ENCODE measurements around the gene MARCHF11. TPM values are rescaled to one million over a fixed set of nuclear protein-coding genes. Genes with fewer than 3 reads are reported as not detected.

The MARCHF11 gene
- total RNA-seq, 1 experiment from 2014 or later = 0.37 TPM

GRCh38 chr5:16034319-16035001, 145.1 kb downstream of the MARCHF11 start:
- no peaks in the 10 kb centered on the region for H3K9me3 ChIP-seq (ENCODE audit: control insufficient read depth, low read depth, low read length)
- no peak overlapping the region for H3K27ac Mint-ChIP-seq
- H2AK5ac ChIP-seq (ENCODE audit: insufficient read length, low read length) = no peak overlapping the region
- H2BK5ac ChIP-seq (ENCODE audit: insufficient read length, low read length) = no peak overlapping the region
- H3K27ac ChIP-seq (ENCODE audit: insufficient read length, low read depth, low read length) = no peak overlapping the region
- no peak overlapping the region for H2AFZ ChIP-seq (ENCODE audit: low read length)
- no peaks in the 10 kb centered on the region for H3K27me3 Mint-ChIP-seq (ENCODE audit: low read depth)
- H3K9ac ChIP-seq (ENCODE audit: extremely low read depth, insufficient read length, low read length) = no peak overlapping the region
- no peak overlapping the region for H2BK12ac ChIP-seq (ENCODE audit: insufficient read length, low read depth, low read length)
- TF ChIP-seq CTCF (conservative IDR thresholded peaks at IDR 0.05) = no peak
- H4K5ac ChIP-seq (ENCODE audit: insufficient read length, low read depth, low read length) = no peak overlapping the region
- H3K18ac ChIP-seq (ENCODE audit: insufficient read length, low read depth, low read length) = no peak overlapping the region
- H4K8ac ChIP-seq (replicated peaks; ENCODE audit: insufficient read length, low read depth, low read length) = no peak overlapping the region
- no peak overlapping the region for H2BK15ac ChIP-seq (ENCODE audit: low read depth, low read length)
- H2BK120ac ChIP-seq (ENCODE audit: low read depth, low read length, poor library complexity, severe bottlenecking) = no peak overlapping the region
- H3K4me2 ChIP-seq (ENCODE audit: insufficient read depth, insufficient read length, low read length) = no peak overlapping the region
- H3K9me3 Mint-ChIP-seq = no peaks in the 10 kb centered on the region
- no peaks in the 10 kb centered on the region for H3K4me1 ChIP-seq (ENCODE audit: insufficient read depth, low read length)
- H2BK20ac ChIP-seq (ENCODE audit: low read depth, low read length, poor library complexity, severe bottlenecking) = no peak overlapping the region
- no peak for DNase-seq
- H3K79me1 ChIP-seq (ENCODE audit: insufficient read depth, low read depth, low read length, poor library complexity, severe bottlenecking) = no peaks in the 10 kb centered on the region
- WGBS (ENCODE audit: extremely low coverage, insufficient read length, low lambda C conversion rate) = no CpG with 5 or more reads among the region's 8 CpGs
- no peak overlapping the region for H3K4ac ChIP-seq (ENCODE audit: low read depth, low read length)
- H3T11ph ChIP-seq (ENCODE audit: low read length) = no peak overlapping the region
- no peak overlapping the region for H3K56ac ChIP-seq (ENCODE audit: insufficient read length, low read depth, low read length)
- H3K4me1 Mint-ChIP-seq = no peaks in the 10 kb centered on the region
- no peak overlapping the region for H3K14ac ChIP-seq (ENCODE audit: insufficient read depth, low read length)
- H4K91ac ChIP-seq (ENCODE audit: insufficient read length, low read depth, low read length) = no peak overlapping the region
- H3K23me2 ChIP-seq (ENCODE audit: insufficient read length, low read depth, low read length, poor library complexity, severe bottlenecking) = no peaks in the 10 kb centered on the region
- no peaks in the 10 kb centered on the region for H3K27me3 ChIP-seq (ENCODE audit: insufficient read depth, low read length)
- no peak overlapping the region for H3K23ac ChIP-seq (ENCODE audit: insufficient read length, low read depth, low read length)
- no peaks in the 10 kb centered on the region for H3K79me2 ChIP-seq (ENCODE audit: insufficient read depth, low read length)
- H3K36me3 Mint-ChIP-seq (ENCODE audit: insufficient read depth in 1 of 3, low read depth in 3 of 3) = no peaks in the 10 kb centered on the region
- no peaks in the 10 kb centered on the region for H4K20me1 ChIP-seq (ENCODE audit: control insufficient read depth, insufficient read depth, insufficient read length)
- no peak overlapping the region for H3K4me3 Mint-ChIP-seq
